Stimulated activated CD4-positive, alpha-beta T cell treated with anti-CD3 and anti-CD28 coated beads, Interleukin-15, amount 100 ng/mL, for 1 hour (primary cell): ENCODE measurements around the gene FGF21.
A peak's percentile ranks its signal among the peaks of the same experiment; 100 is the strongest.
"Not testable (repeated sequence)": the region's sequence is repeated elsewhere in the genome, so short reads cannot be mapped to it uniquely, and the experiment has no call there.

Experiments
- DNase-seq, 2 donors: peaks; one replicate each; pipeline ENCODE4 v3.0.0-alpha.2; 2020; ENCODE audit warnings: low read depth in 1 of 2, low spot score in 1 of 2

FGF21 gene

DNA sequence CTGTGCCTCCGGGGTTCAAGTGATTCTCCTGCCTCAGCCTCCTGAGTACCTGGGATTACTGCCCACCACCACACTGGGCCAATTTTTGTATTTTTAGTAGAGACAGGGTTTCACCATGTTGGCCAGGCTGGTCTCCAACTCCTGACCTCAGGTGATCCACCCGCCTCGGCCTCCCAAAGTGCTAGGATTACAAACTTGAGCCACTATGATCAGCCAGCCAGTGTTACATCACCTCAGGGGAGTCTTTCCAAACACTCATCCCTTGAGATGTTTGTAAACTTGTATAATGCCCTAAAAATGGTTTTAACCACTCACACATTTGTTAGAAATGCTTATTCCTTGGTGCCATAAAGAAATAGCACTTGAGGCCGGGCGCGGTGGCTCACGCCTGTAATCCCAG is 31.1 kb downstream of the FGF21 start:
- DNase-seq = not testable (repeated sequence)

- DNase-seq = not testable (repeated sequence)
Observed at GRCh38 chr19:48787331-48787730, 32.0 kb downstream of the FGF21 start.

GRCh38 chr19:48793271-48793670 is 37.9 kb downstream of the FGF21 start:
- DNase-seq = no peak

DNA sequence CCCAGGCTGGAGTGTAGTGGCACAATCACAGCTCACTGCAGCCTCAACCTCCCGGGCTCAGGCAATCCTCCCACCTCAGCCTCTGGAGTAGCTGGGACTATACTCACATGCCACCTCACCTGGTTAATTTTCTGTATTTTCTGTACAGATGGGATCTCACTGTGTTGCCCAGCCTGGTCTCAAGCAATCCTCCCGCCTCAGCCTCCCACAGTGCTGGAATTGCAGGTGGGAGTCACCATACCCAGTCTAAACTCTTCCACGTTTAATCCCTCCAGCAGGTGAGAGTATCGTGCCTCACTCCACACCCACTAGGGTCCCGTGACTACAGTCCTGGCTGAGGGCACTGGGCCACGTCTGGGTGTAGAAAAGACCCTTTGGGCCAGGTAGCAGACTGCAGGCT is 39.0 kb downstream of the FGF21 start:
- DNase-seq = no peak

GRCh38 chr19:48795055-48795684 is 39.8 kb downstream of the FGF21 start:
- peak; percentile 68 to 74 for DNase-seq

DNA sequence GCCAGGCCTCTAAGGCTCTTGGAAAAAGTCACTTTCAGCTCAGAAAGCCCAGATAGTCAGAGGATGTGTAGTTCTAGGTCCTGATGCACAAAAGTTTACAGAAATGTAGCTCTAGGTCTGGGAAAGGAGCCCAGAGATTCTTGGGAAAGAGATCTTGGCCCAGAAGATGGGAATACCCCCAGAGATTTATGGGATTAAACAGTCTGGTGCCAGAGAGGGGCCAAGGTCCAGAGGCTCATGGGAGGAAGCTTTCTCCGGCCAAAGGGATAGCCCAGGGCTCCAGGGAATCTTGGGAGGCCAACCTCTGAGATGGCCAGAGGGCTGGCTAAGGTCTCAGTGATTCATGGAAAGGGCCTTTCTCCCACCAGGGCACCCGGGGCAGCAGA is 40.4 kb downstream of the FGF21 start:
- no peak for DNase-seq

DNA sequence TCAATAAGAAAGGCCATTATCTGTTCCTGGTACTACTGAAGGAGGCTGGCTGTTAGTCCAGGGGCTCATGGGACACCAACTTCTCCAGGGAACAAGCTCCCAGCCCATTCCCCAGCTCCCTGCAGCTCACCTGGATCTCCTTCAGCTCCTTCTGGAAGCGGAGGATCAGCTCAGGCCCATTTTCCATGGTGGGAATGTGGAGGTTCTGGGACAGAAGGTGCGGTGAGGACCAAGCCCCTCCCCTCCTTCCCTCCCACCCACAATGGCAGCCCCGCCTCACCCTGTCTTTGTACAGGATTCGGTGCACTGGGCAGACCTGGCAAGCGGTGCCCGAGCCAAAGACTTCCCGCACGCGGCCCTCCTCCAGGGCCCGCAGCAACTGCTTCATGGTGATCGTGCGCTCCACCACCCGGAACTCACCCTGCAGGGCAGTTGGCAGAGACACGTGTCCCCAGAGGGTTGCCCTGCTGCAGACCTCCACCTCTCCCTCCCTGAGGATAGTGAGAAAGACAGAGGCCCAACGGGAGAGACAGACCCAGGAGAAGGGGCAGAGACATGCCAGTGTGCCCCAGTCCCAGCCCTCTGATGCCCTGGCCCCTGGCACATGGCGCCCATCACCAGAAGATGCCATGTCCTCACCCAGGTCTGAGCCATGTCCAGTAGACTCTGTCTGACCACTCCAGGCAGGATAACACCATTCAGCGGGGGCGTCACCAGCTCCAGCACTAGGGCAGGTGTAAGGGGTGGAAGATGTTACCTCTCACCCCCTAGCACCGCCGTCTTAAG is 41.2 kb downstream of the FGF21 start:
- DNase-seq = no peak

DNA sequence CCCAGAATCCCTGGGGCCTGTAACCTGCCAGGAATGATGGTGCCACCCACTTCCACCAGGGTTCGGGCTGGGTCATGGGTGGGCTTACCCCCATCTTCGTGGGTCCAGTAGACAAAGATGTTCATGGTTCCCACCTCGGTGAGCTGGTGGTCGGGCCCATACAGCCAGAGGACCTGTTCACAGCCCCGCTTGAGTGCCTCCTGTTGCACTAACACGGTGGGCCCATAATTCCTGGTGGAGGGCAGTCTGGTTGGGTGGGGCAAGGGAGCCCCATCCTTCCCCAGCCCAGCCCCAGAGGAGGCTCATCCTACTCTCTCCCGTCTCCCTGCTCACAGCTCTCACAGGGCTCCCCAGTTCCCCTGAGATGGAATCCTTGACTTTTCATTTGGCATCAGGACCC is 41.8 kb downstream of the FGF21 start:
- no peak for DNase-seq

GRCh38 chr19:48798937-48799336 is 43.6 kb downstream of the FGF21 start:
- DNase-seq = no peak

DNA sequence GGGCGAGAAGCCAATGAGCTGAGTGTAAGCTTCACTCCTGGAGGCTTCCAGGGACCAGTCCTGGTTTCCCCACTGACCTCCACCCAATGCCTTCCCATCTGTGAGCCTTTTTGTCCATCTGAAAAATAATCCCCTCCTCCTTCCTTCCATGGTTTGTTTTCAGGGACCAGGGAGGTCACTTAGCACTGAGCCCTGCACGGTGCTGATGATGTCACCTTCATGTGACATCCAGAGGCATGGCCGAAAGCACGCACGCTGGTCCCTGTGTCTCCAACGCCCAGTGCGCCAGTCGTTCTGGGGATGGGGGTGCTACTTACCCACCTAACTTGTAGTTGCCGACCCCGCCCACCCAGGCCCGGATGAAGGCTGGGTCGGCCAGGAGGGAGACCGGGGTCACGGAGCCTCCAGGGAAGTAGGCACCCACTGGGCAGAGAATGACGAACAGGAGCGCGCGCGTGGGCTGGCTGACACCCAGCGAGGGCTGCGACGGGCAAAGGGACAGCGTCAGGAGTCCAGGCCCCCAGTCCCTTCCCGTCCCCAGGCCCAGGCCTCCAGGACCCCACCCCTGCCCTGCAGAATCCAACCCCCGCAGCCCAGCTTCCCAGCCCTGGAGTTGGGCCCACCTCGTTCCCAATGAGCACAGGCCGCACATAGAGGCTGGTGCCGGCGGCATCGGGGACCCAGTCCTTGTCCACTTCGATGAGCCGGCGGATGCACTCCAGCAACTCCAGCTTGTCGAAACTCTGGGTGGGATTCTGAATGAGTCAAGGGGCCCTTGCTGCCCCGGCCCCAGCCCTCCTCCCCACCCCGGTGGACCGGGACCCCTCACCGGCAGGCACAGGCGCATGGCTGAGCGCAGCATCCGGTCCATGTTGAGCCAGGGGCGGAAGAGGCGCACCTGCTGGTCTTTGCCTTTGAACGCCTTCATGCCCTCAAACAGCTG is 44.3 kb downstream of the FGF21 start:
- DNase-seq = no peak

GRCh38 chr19:48802623-48803022 is 47.3 kb downstream of the FGF21 start:
- no peak for DNase-seq

- no peak for DNase-seq
Observed at GRCh38 chr19:48804496-48804895, 49.2 kb downstream of the FGF21 start.

GRCh38 chr19:48805452-48805851 is 50.1 kb downstream of the FGF21 start:
- DNase-seq = no peak

DNA sequence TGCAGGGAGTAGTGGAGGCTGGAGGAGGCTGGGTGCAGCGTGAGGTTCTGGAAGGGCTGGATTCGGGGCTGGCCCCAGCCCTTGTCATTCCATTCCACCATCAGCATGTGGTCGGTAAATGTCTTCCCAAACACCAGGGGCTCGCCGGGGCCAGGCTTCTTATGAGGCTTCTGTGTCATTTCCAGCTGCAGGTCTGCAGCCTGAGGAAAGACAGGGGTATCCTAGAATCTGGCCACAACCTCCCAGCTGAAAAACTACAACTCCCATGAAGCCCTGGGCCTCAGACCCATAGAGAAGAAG is 51.1 kb downstream of the FGF21 start:
- DNase-seq = no peak

GRCh38 chr19:48806818-48807589 is 51.7 kb downstream of the FGF21 start:
- DNase-seq = no peak

GRCh38 chr19:48807590-48808308 is 52.4 kb downstream of the FGF21 start:
- no peak for DNase-seq
